Vagina (tissue), 2 donors: Measurements from ENCODE around the gene CCNB1IP1. TPM values are rescaled to one million over a fixed set of nuclear protein-coding genes. Genes with fewer than 3 reads are reported as not detected.
A peak's percentile ranks its signal among the peaks of the same experiment; 100 is the strongest.

ENCODE experiments used
- DNase-seq, 2 donors: peaks; one replicate each; pipeline ENCODE4 v3.0.0-alpha.2; 2017; ENCODE audit errors: extremely low spot score in 2 of 2
- H3K27ac ChIP-seq: fragments of 200-600 bp; sonication (generic); one replicate; pipeline ENCODE4 v1.5.1; 2019
- H3K27me3 ChIP-seq: fragments of 200-600 bp; sonication (generic); one replicate; pipeline ENCODE4 v1.5.1; 2019
- H3K36me3 ChIP-seq, 2 donors: fragments of 200-600 bp; sonication (generic); one replicate each; pipeline ENCODE4 v1.5.1; 2017 to 2019
- H3K4me1 ChIP-seq: fragments of 200-600 bp; sonication (generic); one replicate; pipeline ENCODE4 v1.5.1; 2019
- H3K4me3 ChIP-seq, 2 donors: fragments of 200-600 bp; sonication (generic); 1 replicate in 1 of 2; 2 replicates in 1 of 2; pipeline ENCODE4 v1.5.1; 2016 to 2019
- H3K9me3 ChIP-seq: fragments of 200-600 bp; sonication (generic); one replicate; pipeline ENCODE4 v1.5.1; 2019
- CTCF ChIP-seq, 3 experiments: fragments of 450-650 bp in 2 of 3; fragments of 200-600 bp in 1 of 3; sonication (generic) in 1 of 3; IDR thresholded peaks; one replicate each; pipeline ENCODE4 v1.5.1; 2017 to 2019; ENCODE audit warnings: antibody characterized with exemption in 3 of 3, mild to moderate bottlenecking in 2 of 3, moderate library complexity in 2 of 3
- POLR2A ChIP-seq, 2 donors: fragments of 450-650 bp; IDR thresholded peaks; one replicate each; pipeline ENCODE4 v1.6.1; 2017; ENCODE audit warnings: antibody characterized with exemption in 2 of 2, mild to moderate bottlenecking in 2 of 2, moderate library complexity in 2 of 2
- POLR2AphosphoS5 ChIP-seq, 2 donors: sonication (generic); formaldehyde crosslinking; IDR thresholded peaks; one replicate each; pipeline ENCODE4 v1.9.0; 2017; ENCODE audit warnings: antibody characterized with exemption in 2 of 2, mild to moderate bottlenecking in 2 of 2, low read depth in 1 of 2; ENCODE audit not compliant: insufficient read depth in 1 of 2
- intact Hi-C: fragments of 100-400 bp; cut with DNase I; formaldehyde crosslinking; loops from one replicate; pipeline ENCODE4 v1.15.1; 2023
- total RNA-seq: library from RNA; depleted of rRNA; stranded (reverse); fragments of >200 nt; gene quantifications from one replicate; pipeline ENCODE4 v1.2.3, GENCODE V29; 2016

The CCNB1IP1 gene
- total RNA-seq, 1 donor from 2014 or later: 38.5 TPM

- H3K4me1 ChIP-seq: peaks cover 18% of the 10 kb centered on the region
- no peaks in the 10 kb centered on the region for H3K27me3 ChIP-seq
- H3K27ac ChIP-seq: peak overlapping the region; percentile 87
- H3K36me3 ChIP-seq: no peaks in the 10 kb centered on the region
- TF ChIP-seq POLR2A (IDR thresholded peaks at IDR 0.05): no peak
- no peak for TF ChIP-seq CTCF (IDR thresholded peaks at IDR 0.05)
- no peak for TF ChIP-seq POLR2AphosphoS5 (IDR thresholded peaks at IDR 0.05; ENCODE audit: insufficient read depth in 1 of 2, low read depth in 1 of 2)
- H3K9me3 ChIP-seq: no peaks in the 10 kb centered on the region
- no peak overlapping the region for H3K4me3 ChIP-seq
- intact Hi-C loops: no loop called here
- DNase-seq: no peak
Measured at GRCh38 chr14:20334017-20334416, 938 bp upstream of the CCNB1IP1 start.

- H3K27me3 ChIP-seq: no peaks in the 10 kb centered on the region
- no peak for DNase-seq
- peak overlapping the region; percentile 87 for H3K27ac ChIP-seq
- no peaks in the 10 kb centered on the region for H3K9me3 ChIP-seq
- H3K4me1 ChIP-seq: peaks cover 18% of the 10 kb centered on the region
- intact Hi-C loops: no loop called here
- H3K4me3 ChIP-seq: peak overlapping the region; percentile 63 to 68
- H3K36me3 ChIP-seq: no peaks in the 10 kb centered on the region
- TF ChIP-seq POLR2AphosphoS5 (IDR thresholded peaks at IDR 0.05; ENCODE audit: insufficient read depth in 1 of 2, low read depth in 1 of 2) (no peak), POLR2A (IDR thresholded peaks at IDR 0.05) (no peak), CTCF (IDR thresholded peaks at IDR 0.05) (no peak)
Measured at GRCh38 chr14:20333494-20333841, 389 bp upstream of the CCNB1IP1 start.

- Histone ChIP-seq H3K27me3 (no peaks in the 10 kb centered on the region), H3K9me3 (no peaks in the 10 kb centered on the region), H3K4me3 (peak overlapping the region; percentile 63 to 68), H3K36me3 (no peaks in the 10 kb centered on the region), H3K4me1 (peaks cover 22% of the 10 kb centered on the region), H3K27ac (peak overlapping the region; percentile 87)
- DNase-seq: no peak
- no peak for TF ChIP-seq POLR2AphosphoS5 (IDR thresholded peaks at IDR 0.05; ENCODE audit: insufficient read depth in 1 of 2, low read depth in 1 of 2)
- no peak for TF ChIP-seq CTCF (IDR thresholded peaks at IDR 0.05)
- TF ChIP-seq POLR2A (IDR thresholded peaks at IDR 0.05): no peak
- intact Hi-C loops: no loop called here
Measured at GRCh38 chr14:20332431-20332787, 670 bp downstream of the CCNB1IP1 start.

GRCh38 chr14:20331053-20331613, 1.9 kb downstream of the CCNB1IP1 start:
- H3K27me3 ChIP-seq: no peaks in the 10 kb centered on the region
- no peak for DNase-seq
- H3K27ac ChIP-seq: no peak overlapping the region
- H3K9me3 ChIP-seq: no peaks in the 10 kb centered on the region
- H3K4me3 ChIP-seq: no peak overlapping the region
- peaks cover 0 to 6% of the 10 kb centered on the region in 2 donors for H3K36me3 ChIP-seq
- TF ChIP-seq CTCF (IDR thresholded peaks at IDR 0.05): no peak
- no peak for TF ChIP-seq POLR2AphosphoS5 (IDR thresholded peaks at IDR 0.05; ENCODE audit: insufficient read depth in 1 of 2, low read depth in 1 of 2)
- TF ChIP-seq POLR2A (IDR thresholded peaks at IDR 0.05): no peak
- H3K4me1 ChIP-seq: peaks cover 29% of the 10 kb centered on the region
- intact Hi-C loops: no loop called here

- TF ChIP-seq CTCF (IDR thresholded peaks at IDR 0.05) (no peak), POLR2A (IDR thresholded peaks at IDR 0.05) (no peak), POLR2AphosphoS5 (IDR thresholded peaks at IDR 0.05; ENCODE audit: insufficient read depth in 1 of 2, low read depth in 1 of 2) (no peak)
- peaks cover 0 to 24% of the 10 kb centered on the region in 2 donors for H3K36me3 ChIP-seq
- H3K27me3 ChIP-seq: no peaks in the 10 kb centered on the region
- no peaks in the 10 kb centered on the region for H3K9me3 ChIP-seq
- intact Hi-C loops: loop anchor here (5.0 kb wide), 1 partner anchor 283 kb away; no protein-coding TSS in a partner anchor
- DNase-seq: no peak
- no peak overlapping the region for H3K27ac ChIP-seq
- H3K4me1 ChIP-seq: peaks cover 29% of the 10 kb centered on the region
- H3K4me3 ChIP-seq: no peak overlapping the region
Measured at GRCh38 chr14:20329355-20329754, 3.7 kb downstream of the CCNB1IP1 start.
